K562 (cell line): Measurements from ENCODE around the gene SLC37A2.
"Not testable (repeated sequence)": the region's sequence is repeated elsewhere in the genome, so short reads cannot be mapped to it uniquely, and the experiment has no call there.

ENCODE experiments used
- JUND ChIP-seq, 2 experiments: IDR thresholded peaks; 2 replicates in 1 of 2; 3 replicates in 1 of 2; pipeline ENCODE4 v1.6.1; 2011; ENCODE audit warnings: borderline replicate concordance in 2 of 2, low read depth in 2 of 2, low read length in 2 of 2, improper control_type of control experiment in 1 of 2, missing biosample characterization in 1 of 2, missing genetic modification characterization in 1 of 2, missing genetic modification reagents in 1 of 2
- RCOR1 ChIP-seq, 2 experiments: IDR thresholded peaks; 2 replicates each; pipeline ENCODE4 v1.6.1; 2012; ENCODE audit warnings: low read depth in 2 of 2, low read length in 2 of 2, borderline replicate concordance in 1 of 2, improper control_type of control experiment in 1 of 2
- TBP ChIP-seq: optimal IDR thresholded peaks from 2 replicates; pipeline ENCODE3; 2011; ENCODE audit warnings: low read depth, low read length, improper control_type of control experiment
- TF ChIP-seq, protein P1 (sequence below), 3 experiments: IDR thresholded peaks in 2 of 3; conservative IDR thresholded peaks in 1 of 3; 2 replicates each; pipeline ENCODE4 v1.5.1; 2011 to 2012; ENCODE audit warnings: low read length in 3 of 3, mild to moderate bottlenecking in 3 of 3, control low read depth in 2 of 3, improper control_type of control experiment in 1 of 3, inconsistent platforms in 1 of 3, low read depth in 1 of 3, mixed read lengths in 1 of 3, moderate library complexity in 1 of 3; ENCODE audit not compliant: insufficient read depth in 2 of 3

DNA sequence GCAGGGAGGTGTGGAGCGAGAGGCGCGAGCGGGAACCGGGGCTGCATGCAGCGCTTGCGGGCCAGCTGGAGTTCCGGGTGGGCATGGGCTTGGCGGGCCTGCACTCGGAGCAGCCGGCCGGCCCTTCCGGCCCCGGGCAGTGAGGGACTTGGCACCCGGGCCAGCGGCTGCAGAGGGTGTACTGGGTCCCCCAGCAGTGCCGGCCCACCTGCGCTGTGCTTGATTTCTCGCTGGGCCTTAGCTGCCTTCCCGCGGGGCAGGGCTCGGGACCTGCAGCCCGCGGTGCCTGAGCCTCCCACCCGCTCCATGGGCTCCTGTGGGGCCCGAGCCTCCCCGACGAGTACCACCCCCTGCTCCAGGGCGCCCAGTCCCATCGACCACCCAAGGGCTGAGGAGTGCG lies 26.4 kb downstream of the SLC37A2 start:
- TF ChIP-seq TBP; JUND (IDR thresholded peaks at IDR 0.05; ENCODE audit: borderline replicate concordance, low read depth, low read length); JUND (tag; IDR thresholded peaks at IDR 0.05; ENCODE audit: borderline replicate concordance, low read depth, low read length); RCOR1 (IDR thresholded peaks at IDR 0.05; ENCODE audit: borderline replicate concordance in 1 of 2, low read depth in 2 of 2, low read length in 2 of 2): not testable (repeated sequence)
- TF ChIP-seq, protein P1, sequence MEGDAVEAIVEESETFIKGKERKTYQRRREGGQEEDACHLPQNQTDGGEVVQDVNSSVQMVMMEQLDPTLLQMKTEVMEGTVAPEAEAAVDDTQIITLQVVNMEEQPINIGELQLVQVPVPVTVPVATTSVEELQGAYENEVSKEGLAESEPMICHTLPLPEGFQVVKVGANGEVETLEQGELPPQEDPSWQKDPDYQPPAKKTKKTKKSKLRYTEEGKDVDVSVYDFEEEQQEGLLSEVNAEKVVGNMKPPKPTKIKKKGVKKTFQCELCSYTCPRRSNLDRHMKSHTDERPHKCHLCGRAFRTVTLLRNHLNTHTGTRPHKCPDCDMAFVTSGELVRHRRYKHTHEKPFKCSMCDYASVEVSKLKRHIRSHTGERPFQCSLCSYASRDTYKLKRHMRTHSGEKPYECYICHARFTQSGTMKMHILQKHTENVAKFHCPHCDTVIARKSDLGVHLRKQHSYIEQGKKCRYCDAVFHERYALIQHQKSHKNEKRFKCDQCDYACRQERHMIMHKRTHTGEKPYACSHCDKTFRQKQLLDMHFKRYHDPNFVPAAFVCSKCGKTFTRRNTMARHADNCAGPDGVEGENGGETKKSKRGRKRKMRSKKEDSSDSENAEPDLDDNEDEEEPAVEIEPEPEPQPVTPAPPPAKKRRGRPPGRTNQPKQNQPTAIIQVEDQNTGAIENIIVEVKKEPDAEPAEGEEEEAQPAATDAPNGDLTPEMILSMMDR (IDR thresholded peaks at IDR 0.05 in 2 of 3, conservative IDR thresholded peaks at IDR 0.05 in 1 of 3; ENCODE audit: insufficient read depth in 2 of 3, low read depth in 1 of 3, low read length in 3 of 3), result not testable (repeated sequence)
